Stimulated activated CD4-positive, alpha-beta T cell treated with anti-CD3 and anti-CD28 coated beads, Interleukin-2, amount 100 ng/mL, for 48 hours (primary cell): ENCODE data around the gene DEUP1.

Experiments used
- DNase-seq, 2 donors: peaks; one replicate each; pipeline ENCODE4 v3.0.0-alpha.2; 2020

DEUP1 gene

GRCh38 chr11:93480756-93481155, 150.2 kb downstream of the DEUP1 start:
- no peak for DNase-seq

- DNase-seq, result no peak
Observed at GRCh38 chr11:93481279-93481678, 150.7 kb downstream of the DEUP1 start.

- DNase-seq, result no peak
Observed at GRCh38 chr11:93481696-93482095, 151.2 kb downstream of the DEUP1 start.

- DNase-seq, result no peak
Observed at GRCh38 chr11:93482556-93482955, 152.0 kb downstream of the DEUP1 start.

- DNase-seq, result no peak
Observed at GRCh38 chr11:93484716-93485115, 154.2 kb downstream of the DEUP1 start.

GRCh38 chr11:93485983-93486382, 155.4 kb downstream of the DEUP1 start:
- DNase-seq, result no peak

- DNase-seq, result no peak
Observed at GRCh38 chr11:93487032-93487483, 156.5 kb downstream of the DEUP1 start.
